SK-N-SH (cell line): ENCODE measurements around the gene WNT16. TPM values are rescaled to one million over a fixed set of nuclear protein-coding genes. Genes with fewer than 3 reads are reported as not detected.

ENCODE experiments used
- CTCF ChIA-PET: fragments of 300-600, 350-600 bp; formaldehyde crosslinking; extraction: SDS; loops from one replicate; lab custom pipeline; 2021; lab: Yijun Ruan, JAX
- POLR2A ChIA-PET: fragments of 350-600 bp; sonication (Branson Sonifier 250); formaldehyde crosslinking; extraction: SDS; loops from one replicate; lab custom pipeline; 2020; ENCODE audit warnings: antibody characterized with exemption, inconsistent platforms; lab: Yijun Ruan, JAX
- DNase-seq: peaks from one replicate; pipeline ENCODE4 v3.0.0; 2012
- H2AFZ ChIP-seq: fragments of 200-600 bp; sonication (generic); 2 replicates; pipeline ENCODE4 v1.8.1; 2016; ENCODE audit warnings: antibody characterized with exemption, mild to moderate bottlenecking, low read depth
- H3F3A ChIP-seq: fragments of 200-600 bp; sonication (generic); replicated peaks from 2 replicates; pipeline ENCODE3; 2016; ENCODE audit warnings: antibody characterized with exemption, mild to moderate bottlenecking; ENCODE audit not compliant: insufficient read depth
- H3K27ac ChIP-seq, 2 experiments: fragments of 200-500 bp in 1 of 2; fragments of 200-600 bp in 1 of 2; sonication (Bioruptor generic) in 1 of 2; sonication (generic), shearing (Covaris generic) in 1 of 2; 2 replicates each; pipeline versions ENCODE4 v1.5.1 to v1.6.1; 2014 to 2016; ENCODE audit warnings: low read depth in 2 of 2, inconsistent platforms in 1 of 2, low read length in 1 of 2, mild to moderate bottlenecking in 1 of 2, mixed read lengths in 1 of 2
- H3K27me3 ChIP-seq: fragments of 200-600 bp; sonication (generic), shearing (Covaris generic); 2 replicates; pipeline ENCODE4 v1.6.1; 2016; ENCODE audit warnings: mixed run types; ENCODE audit not compliant: insufficient read depth
- H3K36me3 ChIP-seq, 2 experiments: fragments of 200-500 bp in 1 of 2; fragments of 200-600 bp in 1 of 2; sonication (Bioruptor generic) in 1 of 2; sonication (generic) in 1 of 2; replicated peaks in 1 of 2; 2 replicates each; pipeline versions ENCODE3 to v1.5.1; 2014 to 2016; ENCODE audit warnings: low read length in 1 of 2, mild to moderate bottlenecking in 1 of 2; ENCODE audit not compliant: insufficient read depth in 2 of 2, control insufficient read depth in 1 of 2
- H3K4me1 ChIP-seq, 2 experiments: fragments of 200-500 bp in 1 of 2; fragments of 200-600 bp in 1 of 2; sonication (Bioruptor generic) in 1 of 2; sonication (generic), shearing (Covaris generic) in 1 of 2; 2 replicates each; pipeline versions ENCODE4 v1.5.1 to v1.6.1; 2014 to 2016; ENCODE audit warnings: low read depth in 1 of 2, low read length in 1 of 2, mixed run types in 1 of 2; ENCODE audit not compliant: insufficient read depth in 2 of 2, control insufficient read depth in 1 of 2
- H3K4me2 ChIP-seq: fragments of 200-600 bp; sonication (generic), shearing (Covaris generic); 2 replicates; pipeline ENCODE4 v1.6.1; 2017; ENCODE audit warnings: mixed run types
- H3K4me3 ChIP-seq, 2 experiments: fragments of 200-500 bp in 1 of 2; fragments of 200-600 bp in 1 of 2; sonication (Bioruptor generic) in 1 of 2; sonication (generic), shearing (Covaris generic) in 1 of 2; 2 replicates each; pipeline versions ENCODE4 v1.5.1 to v1.8.1; 2014 to 2016; ENCODE audit warnings: low read depth in 2 of 2, inconsistent platforms in 1 of 2, low read length in 1 of 2, mild to moderate bottlenecking in 1 of 2, mixed read lengths in 1 of 2, moderate library complexity in 1 of 2
- H3K79me2 ChIP-seq: fragments of 200-600 bp; sonication (generic); 2 replicates; pipeline ENCODE4 v1.8.1; 2017; ENCODE audit warnings: mild to moderate bottlenecking; ENCODE audit not compliant: insufficient read depth
- H3K9ac ChIP-seq: fragments of 200-600 bp; sonication (generic); 2 replicates; pipeline ENCODE4 v1.6.1; 2017; ENCODE audit warnings: mixed run types
- H3K9me2 ChIP-seq: fragments of 200-600 bp; sonication (generic); 2 replicates; pipeline ENCODE4 v1.6.1; 2017; ENCODE audit warnings: mixed run types
- H3K9me3 ChIP-seq: fragments of 200-600 bp; sonication (generic); 2 replicates; pipeline ENCODE4 v1.6.1; 2017; ENCODE audit warnings: mixed run types, mild to moderate bottlenecking, moderate library complexity
- H4K20me1 ChIP-seq: fragments of 200-600 bp; sonication (generic); 2 replicates; pipeline ENCODE4 v1.6.1; 2017; ENCODE audit warnings: mild to moderate bottlenecking, mixed run types; ENCODE audit not compliant: insufficient read depth
- EZH2phosphoT487 ChIP-seq: fragments of 200-600 bp; sonication (generic); IDR thresholded peaks from 2 replicates; pipeline ENCODE4 v1.6.1; 2017; ENCODE audit warnings: low read depth, mixed run types, mild to moderate bottlenecking, antibody characterized with exemption, moderate library complexity, borderline replicate concordance
- GATA2 ChIP-seq: sonication (generic); formaldehyde crosslinking; IDR thresholded peaks from 2 replicates; pipeline ENCODE4 v1.5.0; 2020; ENCODE audit warnings: mild to moderate bottlenecking, missing genetic modification reagents
- JUND ChIP-seq: IDR thresholded peaks from 2 replicates; pipeline ENCODE4 v1.4.0; 2012
- MXI1 ChIP-seq: IDR thresholded peaks from 2 replicates; pipeline ENCODE4 v1.6.1; 2012; ENCODE audit warnings: mild to moderate bottlenecking, low read depth, low read length, improper control_type of control experiment
- POLR2AphosphoS5 ChIP-seq: IDR thresholded peaks from 2 replicates; pipeline ENCODE4 v1.6.1; 2012; ENCODE audit warnings: low read depth, low read length
- RAD21 ChIP-seq: IDR thresholded peaks from 2 replicates; pipeline ENCODE4 v1.6.1; 2012; ENCODE audit warnings: mild to moderate bottlenecking, low read length
- RXRA ChIP-seq: IDR thresholded peaks from 2 replicates; pipeline ENCODE4 v1.4.0; 2012; ENCODE audit warnings: low read depth, mild to moderate bottlenecking, borderline replicate concordance
- SMC3 ChIP-seq: IDR thresholded peaks from 2 replicates; pipeline ENCODE4 v1.6.1; 2012; ENCODE audit warnings: low read depth, low read length, improper control_type of control experiment
- TAF1 ChIP-seq: IDR thresholded peaks from 2 replicates; pipeline ENCODE4 v1.6.1; 2012; ENCODE audit warnings: low read depth, mild to moderate bottlenecking, low read length, moderate library complexity, borderline replicate concordance
- TCF12 ChIP-seq: IDR thresholded peaks from 2 replicates; pipeline ENCODE4 v1.4.0; 2012
- WGBS: methylation state at CpG from one replicate; pipeline ENCODE4 v1.1.6; 2017; ENCODE audit warnings: low lambda C conversion rate; 5-methylcytosine and 5-hydroxymethylcytosine counted together
- polyA plus RNA-seq, 3 experiments: library from polyadenylated mRNA; depleted of rRNA; stranded (reverse); fragments of >200 nt; gene quantifications; 2 replicates each; pipeline ENCODE4 v1.2.3, GENCODE V29; 2012
- TF ChIP-seq, protein P1 (sequence below): fragments of 200-600 bp; sonication (generic); IDR thresholded peaks from 2 replicates; pipeline ENCODE4 v1.6.1; 2017; ENCODE audit warnings: antibody characterized with exemption, mild to moderate bottlenecking, moderate library complexity
- TF ChIP-seq, protein P2 (sequence below): fragments of 150-350 bp; IDR thresholded peaks from 2 replicates; pipeline ENCODE4 v1.6.1; 2017; ENCODE audit warnings: antibody characterized with exemption, low read length, low read depth, borderline replicate concordance

WNT16 gene
- polyA plus RNA-seq, 1 of the 3 experiments (the other 2 are of a cell fraction) = 0.05 TPM

DNA sequence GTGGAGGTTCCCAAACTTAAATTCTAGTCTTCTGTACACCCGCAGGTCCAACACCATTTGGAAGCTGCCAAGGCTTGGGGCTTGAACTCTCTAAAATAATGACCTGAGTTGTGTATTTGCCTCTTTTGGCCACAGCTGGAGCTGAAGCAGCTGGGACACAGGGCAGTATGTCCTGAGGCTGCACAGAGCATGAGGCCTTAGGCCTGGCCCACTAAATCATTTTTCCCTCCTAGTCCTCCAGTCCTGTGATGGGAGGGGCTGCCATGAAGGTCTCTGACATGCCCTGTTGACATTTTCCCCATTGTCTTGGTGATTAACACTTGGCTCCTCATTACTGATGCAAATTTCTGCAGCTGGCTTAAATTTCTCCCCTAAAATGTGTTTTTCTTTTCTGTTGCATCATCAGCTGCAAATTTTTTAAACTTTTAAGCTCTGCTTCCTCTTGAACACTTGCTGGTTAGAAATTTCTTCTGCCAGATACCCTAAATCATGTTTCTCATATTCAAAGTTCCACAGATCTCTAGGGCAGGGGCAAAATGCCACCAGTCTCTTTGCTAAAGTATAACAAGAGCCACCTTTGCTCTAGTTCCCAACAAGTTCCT, 43.6 kb upstream of the WNT16 start (continued):
- TF ChIP-seq TAF1 (no peak), RAD21 (no peak)

DNA sequence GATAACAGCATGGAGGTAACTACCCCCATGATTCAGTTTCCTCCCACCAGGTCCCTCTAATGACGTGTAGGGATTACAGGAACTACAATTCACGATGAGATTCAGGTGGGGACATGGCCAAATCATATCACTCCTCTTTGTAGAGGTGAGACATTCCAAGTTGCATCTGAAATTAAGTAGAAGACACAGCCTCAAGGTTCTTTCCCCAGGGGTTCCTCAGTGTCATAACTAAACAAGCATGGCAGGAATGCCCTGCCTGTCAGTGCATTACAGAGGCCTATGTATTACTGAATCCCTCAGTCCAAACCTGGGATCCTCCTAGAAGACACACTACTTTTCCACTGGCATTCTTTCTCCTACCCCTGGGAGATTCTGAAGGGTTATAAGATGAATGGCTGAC, 42.6 kb upstream of the WNT16 start:
- Histone ChIP-seq H3K4me3 (no peak overlapping the region), H3K79me2 (no peaks in the 10 kb centered on the region), H3K9ac (no peak overlapping the region), H2AFZ (no peak overlapping the region), H3K4me2 (no peak overlapping the region), H3F3A (peaks cover 6% of the 10 kb centered on the region), H4K20me1 (no peaks in the 10 kb centered on the region), H3K27me3 (no peaks in the 10 kb centered on the region), H3K27ac (no peak overlapping the region), H3K36me3 (no peaks in the 10 kb centered on the region), H3K9me3 (no peaks in the 10 kb centered on the region), H3K4me1 (peaks cover 0 to 4% of the 10 kb centered on the region in 2 experiments; a peak in 1 of 4 replicates), H3K9me2 (no peaks in the 10 kb centered on the region)
- no peak for DNase-seq
- ChIA-PET POLR2A (no interaction called here), CTCF (no interaction called here)
- TF ChIP-seq GATA2 (CRISPR knock-in tag) (no peak), POLR2AphosphoS5 (no peak), EZH2phosphoT487 (no peak), MXI1 (no peak), RXRA (no peak), SMC3 (no peak), TCF12 (no peak), TAF1 (no peak), JUND (no peak)
- TF ChIP-seq, protein P1, sequence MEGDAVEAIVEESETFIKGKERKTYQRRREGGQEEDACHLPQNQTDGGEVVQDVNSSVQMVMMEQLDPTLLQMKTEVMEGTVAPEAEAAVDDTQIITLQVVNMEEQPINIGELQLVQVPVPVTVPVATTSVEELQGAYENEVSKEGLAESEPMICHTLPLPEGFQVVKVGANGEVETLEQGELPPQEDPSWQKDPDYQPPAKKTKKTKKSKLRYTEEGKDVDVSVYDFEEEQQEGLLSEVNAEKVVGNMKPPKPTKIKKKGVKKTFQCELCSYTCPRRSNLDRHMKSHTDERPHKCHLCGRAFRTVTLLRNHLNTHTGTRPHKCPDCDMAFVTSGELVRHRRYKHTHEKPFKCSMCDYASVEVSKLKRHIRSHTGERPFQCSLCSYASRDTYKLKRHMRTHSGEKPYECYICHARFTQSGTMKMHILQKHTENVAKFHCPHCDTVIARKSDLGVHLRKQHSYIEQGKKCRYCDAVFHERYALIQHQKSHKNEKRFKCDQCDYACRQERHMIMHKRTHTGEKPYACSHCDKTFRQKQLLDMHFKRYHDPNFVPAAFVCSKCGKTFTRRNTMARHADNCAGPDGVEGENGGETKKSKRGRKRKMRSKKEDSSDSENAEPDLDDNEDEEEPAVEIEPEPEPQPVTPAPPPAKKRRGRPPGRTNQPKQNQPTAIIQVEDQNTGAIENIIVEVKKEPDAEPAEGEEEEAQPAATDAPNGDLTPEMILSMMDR = no peak
- TF ChIP-seq, protein P2, sequence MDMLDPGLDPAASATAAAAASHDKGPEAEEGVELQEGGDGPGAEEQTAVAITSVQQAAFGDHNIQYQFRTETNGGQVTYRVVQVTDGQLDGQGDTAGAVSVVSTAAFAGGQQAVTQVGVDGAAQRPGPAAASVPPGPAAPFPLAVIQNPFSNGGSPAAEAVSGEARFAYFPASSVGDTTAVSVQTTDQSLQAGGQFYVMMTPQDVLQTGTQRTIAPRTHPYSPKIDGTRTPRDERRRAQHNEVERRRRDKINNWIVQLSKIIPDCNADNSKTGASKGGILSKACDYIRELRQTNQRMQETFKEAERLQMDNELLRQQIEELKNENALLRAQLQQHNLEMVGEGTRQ = no peak
- WGBS = 80% methylated on average over 2 of the region's 2 CpGs
